ENCODE data around the gene MAPT.

Gene MAPT

DNA sequence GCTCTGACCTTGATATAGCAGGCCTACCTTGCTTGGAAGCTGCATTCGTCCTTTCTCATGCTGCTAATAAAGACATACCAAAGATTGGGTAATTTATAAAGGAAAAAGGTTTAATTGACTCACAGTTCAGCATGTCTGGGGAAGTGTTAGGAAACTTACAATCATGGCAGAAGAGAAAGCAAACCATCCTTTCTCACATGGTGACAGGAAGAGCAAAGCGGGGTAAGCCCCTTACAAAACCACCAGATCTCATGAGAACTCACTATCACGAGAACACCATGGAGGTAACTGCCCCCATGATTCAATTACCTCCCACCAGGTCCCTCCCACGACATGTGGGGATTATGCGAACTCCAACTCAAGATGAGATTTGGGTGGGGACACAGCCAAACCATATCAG is 6.0 kb upstream of the MAPT start:
- TF ChIP-seq ZBTB7A (IDR thresholded peaks at IDR 0.05; ENCODE audit: low read depth) (no peak), FOXM1 (IDR thresholded peaks at IDR 0.05; ENCODE audit: borderline replicate concordance, low read depth) (no peak), NFIC (IDR thresholded peaks at IDR 0.05) (no peak), TAF1 (IDR thresholded peaks at IDR 0.05; ENCODE audit: low read depth) (no peak), RAD21 (IDR thresholded peaks at IDR 0.05; ENCODE audit: low read depth) (no peak), EP300 (IDR thresholded peaks at IDR 0.05; ENCODE audit: borderline replicate concordance) (no peak), TEAD4 (IDR thresholded peaks at IDR 0.05) (no peak), EGR1 (IDR thresholded peaks at IDR 0.05) (no peak), CEBPB (IDR thresholded peaks at IDR 0.05) (no peak), YY1 (IDR thresholded peaks at IDR 0.05; ENCODE audit: low read depth) (no peak)
- TF ChIP-seq, protein P1, sequence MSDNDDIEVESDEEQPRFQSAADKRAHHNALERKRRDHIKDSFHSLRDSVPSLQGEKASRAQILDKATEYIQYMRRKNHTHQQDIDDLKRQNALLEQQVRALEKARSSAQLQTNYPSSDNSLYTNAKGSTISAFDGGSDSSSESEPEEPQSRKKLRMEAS (IDR thresholded peaks at IDR 0.05) = no peak
- TF ChIP-seq, protein P2, sequence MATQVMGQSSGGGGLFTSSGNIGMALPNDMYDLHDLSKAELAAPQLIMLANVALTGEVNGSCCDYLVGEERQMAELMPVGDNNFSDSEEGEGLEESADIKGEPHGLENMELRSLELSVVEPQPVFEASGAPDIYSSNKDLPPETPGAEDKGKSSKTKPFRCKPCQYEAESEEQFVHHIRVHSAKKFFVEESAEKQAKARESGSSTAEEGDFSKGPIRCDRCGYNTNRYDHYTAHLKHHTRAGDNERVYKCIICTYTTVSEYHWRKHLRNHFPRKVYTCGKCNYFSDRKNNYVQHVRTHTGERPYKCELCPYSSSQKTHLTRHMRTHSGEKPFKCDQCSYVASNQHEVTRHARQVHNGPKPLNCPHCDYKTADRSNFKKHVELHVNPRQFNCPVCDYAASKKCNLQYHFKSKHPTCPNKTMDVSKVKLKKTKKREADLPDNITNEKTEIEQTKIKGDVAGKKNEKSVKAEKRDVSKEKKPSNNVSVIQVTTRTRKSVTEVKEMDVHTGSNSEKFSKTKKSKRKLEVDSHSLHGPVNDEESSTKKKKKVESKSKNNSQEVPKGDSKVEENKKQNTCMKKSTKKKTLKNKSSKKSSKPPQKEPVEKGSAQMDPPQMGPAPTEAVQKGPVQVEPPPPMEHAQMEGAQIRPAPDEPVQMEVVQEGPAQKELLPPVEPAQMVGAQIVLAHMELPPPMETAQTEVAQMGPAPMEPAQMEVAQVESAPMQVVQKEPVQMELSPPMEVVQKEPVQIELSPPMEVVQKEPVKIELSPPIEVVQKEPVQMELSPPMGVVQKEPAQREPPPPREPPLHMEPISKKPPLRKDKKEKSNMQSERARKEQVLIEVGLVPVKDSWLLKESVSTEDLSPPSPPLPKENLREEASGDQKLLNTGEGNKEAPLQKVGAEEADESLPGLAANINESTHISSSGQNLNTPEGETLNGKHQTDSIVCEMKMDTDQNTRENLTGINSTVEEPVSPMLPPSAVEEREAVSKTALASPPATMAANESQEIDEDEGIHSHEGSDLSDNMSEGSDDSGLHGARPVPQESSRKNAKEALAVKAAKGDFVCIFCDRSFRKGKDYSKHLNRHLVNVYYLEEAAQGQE (IDR thresholded peaks at IDR 0.05; ENCODE audit: low read depth) = no peak
- TF ChIP-seq, protein P3, sequence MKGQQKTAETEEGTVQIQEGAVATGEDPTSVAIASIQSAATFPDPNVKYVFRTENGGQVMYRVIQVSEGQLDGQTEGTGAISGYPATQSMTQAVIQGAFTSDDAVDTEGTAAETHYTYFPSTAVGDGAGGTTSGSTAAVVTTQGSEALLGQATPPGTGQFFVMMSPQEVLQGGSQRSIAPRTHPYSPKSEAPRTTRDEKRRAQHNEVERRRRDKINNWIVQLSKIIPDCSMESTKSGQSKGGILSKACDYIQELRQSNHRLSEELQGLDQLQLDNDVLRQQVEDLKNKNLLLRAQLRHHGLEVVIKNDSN (IDR thresholded peaks at IDR 0.05) = no peak

DNA sequence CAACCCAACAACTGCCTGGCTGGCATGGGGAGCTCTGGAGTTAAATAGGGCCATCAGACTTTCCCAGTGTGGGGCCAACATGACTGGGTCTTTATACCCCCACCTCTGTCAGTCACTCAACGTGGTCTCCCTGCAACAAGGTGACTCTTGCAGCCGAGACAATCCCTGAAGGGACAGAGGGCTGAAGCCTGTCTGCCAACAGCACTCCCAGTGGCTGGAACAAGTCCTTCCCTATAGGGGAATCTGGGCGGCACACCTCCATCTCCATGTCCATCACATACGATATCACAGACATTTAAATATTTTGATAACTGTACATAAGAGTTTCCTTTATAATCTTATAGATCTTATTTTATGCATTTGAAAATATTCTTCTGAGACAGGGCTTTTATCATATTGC is 4.8 kb upstream of the MAPT start:
- TF ChIP-seq CEBPB (IDR thresholded peaks at IDR 0.05) (no peak), TEAD4 (IDR thresholded peaks at IDR 0.05) (no peak), YY1 (IDR thresholded peaks at IDR 0.05; ENCODE audit: low read depth) (no peak), RAD21 (IDR thresholded peaks at IDR 0.05; ENCODE audit: low read depth) (no peak), TCF12 (IDR thresholded peaks at IDR 0.05; ENCODE audit: low read depth) (no peak), EGR1 (IDR thresholded peaks at IDR 0.05) (no peak), NFIC (IDR thresholded peaks at IDR 0.05) (no peak), FOXM1 (IDR thresholded peaks at IDR 0.05; ENCODE audit: borderline replicate concordance, low read depth) (no peak), EP300 (IDR thresholded peaks at IDR 0.05; ENCODE audit: borderline replicate concordance) (no peak), ZBTB7A (IDR thresholded peaks at IDR 0.05; ENCODE audit: low read depth) (no peak), CREB1 (IDR thresholded peaks at IDR 0.05; ENCODE audit: low read depth) (no peak), TAF1 (IDR thresholded peaks at IDR 0.05; ENCODE audit: low read depth) (no peak)
- TF ChIP-seq, protein P2 (IDR thresholded peaks at IDR 0.05; ENCODE audit: low read depth) = no peak
- TF ChIP-seq, protein P1 (IDR thresholded peaks at IDR 0.05) = no peak
- TF ChIP-seq, protein P3 (IDR thresholded peaks at IDR 0.05) = no peak

DNA sequence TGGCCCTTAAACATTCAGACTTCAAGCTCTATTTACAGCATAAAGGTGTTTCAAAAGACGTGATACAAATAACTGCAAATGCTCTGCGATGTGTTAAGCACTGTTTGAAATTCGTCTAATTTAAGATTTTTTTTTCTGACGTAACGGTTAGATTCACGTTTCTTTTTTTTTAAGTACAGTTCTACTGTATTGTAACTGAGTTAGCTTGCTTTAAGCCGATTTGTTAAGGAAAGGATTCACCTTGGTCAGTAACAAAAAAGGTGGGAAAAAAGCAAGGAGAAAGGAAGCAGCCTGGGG is 681 bp upstream of the MAPT start:
- TF ChIP-seq EP300 (IDR thresholded peaks at IDR 0.05; ENCODE audit: borderline replicate concordance) (no peak), TCF12 (IDR thresholded peaks at IDR 0.05; ENCODE audit: low read depth) (no peak), NFIC (IDR thresholded peaks at IDR 0.05) (no peak), CREB1 (IDR thresholded peaks at IDR 0.05; ENCODE audit: low read depth) (no peak), EGR1 (IDR thresholded peaks at IDR 0.05) (no peak), FOXM1 (IDR thresholded peaks at IDR 0.05; ENCODE audit: borderline replicate concordance, low read depth) (no peak), CEBPB (IDR thresholded peaks at IDR 0.05) (no peak), RAD21 (IDR thresholded peaks at IDR 0.05; ENCODE audit: low read depth) (no peak), YY1 (IDR thresholded peaks at IDR 0.05; ENCODE audit: low read depth) (no peak), TAF1 (IDR thresholded peaks at IDR 0.05; ENCODE audit: low read depth) (no peak), TEAD4 (IDR thresholded peaks at IDR 0.05) (no peak), ZBTB7A (IDR thresholded peaks at IDR 0.05; ENCODE audit: low read depth) (no peak)
- TF ChIP-seq, protein P3 (IDR thresholded peaks at IDR 0.05) = no peak
- TF ChIP-seq, protein P1 (IDR thresholded peaks at IDR 0.05) = no peak
- TF ChIP-seq, protein P2 (IDR thresholded peaks at IDR 0.05; ENCODE audit: low read depth) = no peak

Measured in Ishikawa (cell line).